HEK293T (cell line): ENCODE measurements around the gene RMND5B.

Source experiments
- ARNT ChIP-seq: fragments of 450-650 bp; IDR thresholded peaks from 2 replicates; pipeline ENCODE4 v1.6.1; 2017; ENCODE audit warnings: mild to moderate bottlenecking
- BHLHE40 ChIP-seq: fragments of 450-650 bp; IDR thresholded peaks from 2 replicates; pipeline ENCODE4 v1.6.1; 2016; ENCODE audit warnings: mild to moderate bottlenecking, moderate library complexity, borderline replicate concordance
- CTBP1 ChIP-seq: fragments of 450-650 bp; IDR thresholded peaks from 2 replicates; pipeline ENCODE4 v1.6.1; 2016; ENCODE audit warnings: borderline replicate concordance
- ELF4 ChIP-seq: fragments of 450-650 bp; IDR thresholded peaks from 2 replicates; pipeline ENCODE4 v1.6.1; 2017; ENCODE audit warnings: antibody characterized with exemption
- FOXK2 ChIP-seq: fragments of 450-650 bp; IDR thresholded peaks from 2 replicates; pipeline ENCODE4 v1.6.1; 2016; ENCODE audit warnings: mild to moderate bottlenecking
- FOXM1 ChIP-seq: fragments of 450-650 bp; IDR thresholded peaks from 2 replicates; pipeline ENCODE4 v1.6.1; 2017; ENCODE audit warnings: mild to moderate bottlenecking, borderline replicate concordance
- HDGF ChIP-seq: fragments of 450-650 bp; IDR thresholded peaks from 2 replicates; pipeline ENCODE4 v1.6.1; 2017; ENCODE audit warnings: antibody characterized with exemption, borderline replicate concordance
- L3MBTL2 ChIP-seq: fragments of 450-650 bp; conservative IDR thresholded peaks from 2 replicates; pipeline ENCODE4 v1.6.1; 2016; ENCODE audit warnings: mild to moderate bottlenecking
- NFRKB ChIP-seq: fragments of 450-650 bp; IDR thresholded peaks from 2 replicates; pipeline ENCODE4 v1.6.1; 2016; ENCODE audit warnings: mild to moderate bottlenecking, moderate library complexity
- SP1 ChIP-seq: fragments of 450-650 bp; IDR thresholded peaks from 2 replicates; pipeline ENCODE4 v1.6.1; 2017
- SUZ12 ChIP-seq: fragments of 450-650 bp; IDR thresholded peaks from 2 replicates; pipeline ENCODE4 v1.6.1; 2016; ENCODE audit warnings: mild to moderate bottlenecking
- TARDBP ChIP-seq: fragments of 450-650 bp; IDR thresholded peaks from 2 replicates; pipeline ENCODE4 v1.6.1; 2016
- ZNF384 ChIP-seq: fragments of 450-650 bp; IDR thresholded peaks from 2 replicates; pipeline ENCODE4 v1.6.1; 2016
- TF ChIP-seq, protein P1 (sequence below): fragments of 450-650 bp; IDR thresholded peaks from 2 replicates; pipeline ENCODE4 v1.6.1; 2016

DNA sequence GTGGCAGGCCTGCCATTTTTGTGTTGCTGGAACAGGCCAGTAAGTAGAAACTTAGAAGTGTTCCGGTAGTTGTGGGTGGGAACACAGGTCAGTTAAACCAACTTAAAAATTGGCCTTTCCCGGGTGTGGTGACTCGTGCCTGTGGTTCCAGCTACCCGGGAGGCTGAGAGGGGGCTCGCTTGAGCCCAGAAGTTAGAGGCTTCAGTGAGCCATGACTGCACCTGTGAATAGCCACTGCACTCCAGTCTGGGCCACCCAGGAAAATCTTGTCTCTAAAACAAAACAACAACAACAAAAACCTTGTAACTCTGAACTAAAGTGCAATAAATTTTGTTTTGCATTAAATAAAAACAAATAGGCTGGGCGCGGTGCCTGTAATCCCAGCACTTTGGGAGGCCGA lies 24.3 kb downstream of the RMND5B start:
- TF ChIP-seq SP1 = no peak
- no peak for TF ChIP-seq L3MBTL2
- no peak for TF ChIP-seq FOXM1
- no peak for TF ChIP-seq ZNF384
- no peak for TF ChIP-seq BHLHE40
- no peak for TF ChIP-seq FOXK2
- no peak for TF ChIP-seq NFRKB
- no peak for TF ChIP-seq ELF4
- TF ChIP-seq TARDBP = no peak
- no peak for TF ChIP-seq SUZ12
- TF ChIP-seq HDGF = no peak
- TF ChIP-seq, protein P1, sequence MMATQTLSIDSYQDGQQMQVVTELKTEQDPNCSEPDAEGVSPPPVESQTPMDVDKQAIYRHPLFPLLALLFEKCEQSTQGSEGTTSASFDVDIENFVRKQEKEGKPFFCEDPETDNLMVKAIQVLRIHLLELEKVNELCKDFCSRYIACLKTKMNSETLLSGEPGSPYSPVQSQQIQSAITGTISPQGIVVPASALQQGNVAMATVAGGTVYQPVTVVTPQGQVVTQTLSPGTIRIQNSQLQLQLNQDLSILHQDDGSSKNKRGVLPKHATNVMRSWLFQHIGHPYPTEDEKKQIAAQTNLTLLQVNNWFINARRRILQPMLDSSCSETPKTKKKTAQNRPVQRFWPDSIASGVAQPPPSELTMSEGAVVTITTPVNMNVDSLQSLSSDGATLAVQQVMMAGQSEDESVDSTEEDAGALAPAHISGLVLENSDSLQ = no peak
- TF ChIP-seq CTBP1 = no peak
- TF ChIP-seq ARNT = no peak
